Pancreas (tissue), 10 donors: Measurements from ENCODE around the gene TNFRSF21. TPM values are rescaled to one million over a fixed set of nuclear protein-coding genes. Genes with fewer than 3 reads are reported as not detected.
A peak's percentile ranks its signal among the peaks of the same experiment; 100 is the strongest.

Experiments
- ATAC-seq, 4 donors: fragments of 200-7000 bp; cut with Tn5 transposase; one replicate each; pipeline versions ENCODE4 v1.8.0 to v1.9.1; 2020; ENCODE audit warnings: mild to moderate bottlenecking in 4 of 4, moderate library complexity in 4 of 4
- DNase-seq, 6 donors: peaks; one replicate each; pipeline ENCODE4 v3.0.0-alpha.2; 2020
- FAIRE-seq: peaks from 2 replicates; lab custom pipeline; 2012; peaks lifted over from hg19 to GRCh38; lab: Jason Lieb, UNC
- H3K27ac ChIP-seq, 4 donors: fragments of 200-600 bp; sonication (generic); 1 replicate in 3 of 4; 2 replicates in 1 of 4; pipeline versions ENCODE4 v1.5.0 to v1.8.0; 2020
- H3K27me3 ChIP-seq, 4 donors: fragments of 200-600 bp; one replicate each; pipeline ENCODE4 v1.8.0; 2021
- H3K36me3 ChIP-seq, 3 donors: fragments of 200-600 bp; sonication (generic) in 1 of 3; one replicate each; pipeline versions ENCODE4 v1.5.0 to v1.8.0; 2020 to 2021
- H3K4me1 ChIP-seq, 3 donors: fragments of 200-600 bp; one replicate each; pipeline ENCODE4 v1.8.0; 2021
- H3K4me3 ChIP-seq, 4 donors: fragments of 200-600 bp; sonication (generic) in 2 of 4; one replicate each; pipeline versions ENCODE4 v1.5.0 to v1.8.0; 2020 to 2021
- H3K9me3 ChIP-seq, 4 donors: fragments of 200-600 bp; one replicate each; pipeline ENCODE4 v1.8.0; 2021
- WGBS, 2 donors: extraction: QIAGEN DNeasy Blood & Tissue Kit; methylation state at CpG; one replicate each; pipeline ENCODE4 v1.1.7; 2013; 5-methylcytosine and 5-hydroxymethylcytosine counted together
- intact Hi-C, 3 donors: fragments of 100-400 bp; cut with DNase I; formaldehyde crosslinking; loops; one replicate each; pipeline versions ENCODE4 v1.11.1 to v1.14.2; 2022
- polyA plus RNA-seq, 2 donors: library from polyadenylated mRNA; stranded (reverse); fragments of 200-250 nt; gene quantifications; one replicate each; pipeline ENCODE4 v1.2.3, GENCODE V29; 2013
- total RNA-seq, 6 donors: library from RNA; stranded (reverse); fragmentation: NEBNext Ultra II Directional in 4 of 6; extraction: Animal tissue kit (Norgen Biotek cat#: 25700) in 4 of 6; gene quantifications; one replicate each; pipeline versions ENCODE4 v1.2.1 to v1.2.4, GENCODE V29; 2021 to 2023
- TF ChIP-seq, protein P1 (sequence below), 4 donors: fragments of 200-600 bp; sonication (generic) in 3 of 4; IDR thresholded peaks; one replicate each; pipeline versions ENCODE4 v1.5.0 to v1.8.0; 2021; ENCODE audit warnings: antibody characterized with exemption in 4 of 4
- donor health status: healthy with polysubstance abuse.
- donor health status: DM: no; HTN: no; CAD: no; lungs with moderate emphysema.
- donor health status: DM: no; HTN: no; CAD: no.
- donor health status: control.
- donor health status: control.
- donor health status: Bipolar disorder and iron deficiency.
- donor health status: DM: yes; HTN: yes; CAD: no.
- donor health status: DM: no; HTN: no; CAD: no.
- donor health status: DM: no; HTN: no; CAD: no.
- donor health status: DM: yes; HTN: yes; CAD: no.

TNFRSF21 gene, protein sequence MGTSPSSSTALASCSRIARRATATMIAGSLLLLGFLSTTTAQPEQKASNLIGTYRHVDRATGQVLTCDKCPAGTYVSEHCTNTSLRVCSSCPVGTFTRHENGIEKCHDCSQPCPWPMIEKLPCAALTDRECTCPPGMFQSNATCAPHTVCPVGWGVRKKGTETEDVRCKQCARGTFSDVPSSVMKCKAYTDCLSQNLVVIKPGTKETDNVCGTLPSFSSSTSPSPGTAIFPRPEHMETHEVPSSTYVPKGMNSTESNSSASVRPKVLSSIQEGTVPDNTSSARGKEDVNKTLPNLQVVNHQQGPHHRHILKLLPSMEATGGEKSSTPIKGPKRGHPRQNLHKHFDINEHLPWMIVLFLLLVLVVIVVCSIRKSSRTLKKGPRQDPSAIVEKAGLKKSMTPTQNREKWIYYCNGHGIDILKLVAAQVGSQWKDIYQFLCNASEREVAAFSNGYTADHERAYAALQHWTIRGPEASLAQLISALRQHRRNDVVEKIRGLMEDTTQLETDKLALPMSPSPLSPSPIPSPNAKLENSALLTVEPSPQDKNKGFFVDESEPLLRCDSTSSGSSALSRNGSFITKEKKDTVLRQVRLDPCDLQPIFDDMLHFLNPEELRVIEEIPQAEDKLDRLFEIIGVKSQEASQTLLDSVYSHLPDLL
- total RNA-seq (10 to 100 TPM in 5 of 6 donors, 1 to 10 TPM in 1; 9.9 to 50.1 (median 15.8) TPM), polyA plus RNA-seq (10 to 100 TPM in 1 of 2 donors, 1 to 10 TPM in 1; 9.7 to 24.7 TPM)

DNA sequence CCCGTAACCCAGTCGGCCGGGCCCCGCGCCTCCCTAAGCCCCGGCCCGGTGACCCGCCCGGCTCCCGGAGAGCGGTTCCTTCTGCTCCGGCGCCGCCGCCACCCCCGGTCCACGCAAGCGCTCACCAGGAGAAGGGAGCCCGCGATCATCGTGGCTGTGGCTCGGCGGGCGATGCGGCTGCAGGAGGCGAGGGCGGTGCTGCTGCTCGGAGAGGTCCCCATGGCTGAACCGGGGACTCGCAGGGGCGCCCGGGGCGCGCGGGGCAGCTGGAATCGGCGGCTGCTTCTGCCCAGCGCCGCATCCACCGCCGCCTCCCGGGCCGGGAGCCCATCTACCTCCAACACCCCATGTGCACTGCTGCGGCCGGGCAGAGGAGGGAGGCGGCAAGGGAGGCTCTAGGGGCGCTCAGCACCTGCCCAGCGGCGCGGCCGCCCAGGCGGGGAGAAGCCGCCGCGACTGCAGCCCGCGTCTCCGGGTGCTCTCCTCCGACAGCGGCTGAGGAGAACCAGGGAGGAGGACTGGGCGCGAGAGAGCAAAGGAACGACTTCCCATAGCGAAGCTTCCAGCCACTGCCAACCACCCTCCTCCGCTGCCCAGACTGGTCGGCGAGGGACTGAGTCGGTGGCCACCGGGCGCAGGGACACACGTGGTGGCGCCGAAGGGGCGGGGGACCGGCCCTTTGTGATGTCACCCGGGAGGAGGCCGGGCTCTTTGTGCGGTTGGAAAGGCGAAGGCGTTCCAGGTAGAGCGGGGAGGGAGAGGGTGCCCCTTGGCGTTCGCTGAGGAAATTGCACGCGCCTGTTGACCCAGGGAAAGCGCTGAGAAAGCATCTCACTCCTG, at the start of gene TNFRSF21:
TSS of gene TNFRSF21 (minus strand) at position 615 of the 840 bp plus-strand sequence. CDS start at position 221, 394 bp downstream.
- peak within 1 kb of the TSS; percentile 23 to 79 (median 71) for H3K27ac ChIP-seq
- H3K9me3 ChIP-seq: no peaks in the 10 kb centered on the region
- ATAC-seq: peak; percentile 97 to 99 (median 98)
- H3K4me1 ChIP-seq: peaks cover 0 to 5% (median 0%) of the 10 kb centered on the region in 3 donors
- no peaks in the 10 kb centered on the region for H3K36me3 ChIP-seq
- peaks cover 0 to 5% (median 0%) of the 10 kb centered on the region in 4 donors for H3K27me3 ChIP-seq
- 0 to 1% methylated on average over 81 to 86 of the region's 86 CpGs for WGBS, 2 donors
- intact Hi-C loops: loop anchor here (5.0 to 10.0 kb wide), 4 partner anchors 65 to 215 kb away; no protein-coding TSS in a partner anchor
- DNase-seq: peak; percentile 92 to 97 (median 94)
- TF ChIP-seq, protein P1, sequence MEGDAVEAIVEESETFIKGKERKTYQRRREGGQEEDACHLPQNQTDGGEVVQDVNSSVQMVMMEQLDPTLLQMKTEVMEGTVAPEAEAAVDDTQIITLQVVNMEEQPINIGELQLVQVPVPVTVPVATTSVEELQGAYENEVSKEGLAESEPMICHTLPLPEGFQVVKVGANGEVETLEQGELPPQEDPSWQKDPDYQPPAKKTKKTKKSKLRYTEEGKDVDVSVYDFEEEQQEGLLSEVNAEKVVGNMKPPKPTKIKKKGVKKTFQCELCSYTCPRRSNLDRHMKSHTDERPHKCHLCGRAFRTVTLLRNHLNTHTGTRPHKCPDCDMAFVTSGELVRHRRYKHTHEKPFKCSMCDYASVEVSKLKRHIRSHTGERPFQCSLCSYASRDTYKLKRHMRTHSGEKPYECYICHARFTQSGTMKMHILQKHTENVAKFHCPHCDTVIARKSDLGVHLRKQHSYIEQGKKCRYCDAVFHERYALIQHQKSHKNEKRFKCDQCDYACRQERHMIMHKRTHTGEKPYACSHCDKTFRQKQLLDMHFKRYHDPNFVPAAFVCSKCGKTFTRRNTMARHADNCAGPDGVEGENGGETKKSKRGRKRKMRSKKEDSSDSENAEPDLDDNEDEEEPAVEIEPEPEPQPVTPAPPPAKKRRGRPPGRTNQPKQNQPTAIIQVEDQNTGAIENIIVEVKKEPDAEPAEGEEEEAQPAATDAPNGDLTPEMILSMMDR (IDR thresholded peaks at IDR 0.05): peak; percentile 87 to 95 (median 90)
- FAIRE-seq: peak; percentile 29
- H3K4me3 ChIP-seq: peak within 1 kb of the TSS; percentile 54 to 62 (median 55)

DNA sequence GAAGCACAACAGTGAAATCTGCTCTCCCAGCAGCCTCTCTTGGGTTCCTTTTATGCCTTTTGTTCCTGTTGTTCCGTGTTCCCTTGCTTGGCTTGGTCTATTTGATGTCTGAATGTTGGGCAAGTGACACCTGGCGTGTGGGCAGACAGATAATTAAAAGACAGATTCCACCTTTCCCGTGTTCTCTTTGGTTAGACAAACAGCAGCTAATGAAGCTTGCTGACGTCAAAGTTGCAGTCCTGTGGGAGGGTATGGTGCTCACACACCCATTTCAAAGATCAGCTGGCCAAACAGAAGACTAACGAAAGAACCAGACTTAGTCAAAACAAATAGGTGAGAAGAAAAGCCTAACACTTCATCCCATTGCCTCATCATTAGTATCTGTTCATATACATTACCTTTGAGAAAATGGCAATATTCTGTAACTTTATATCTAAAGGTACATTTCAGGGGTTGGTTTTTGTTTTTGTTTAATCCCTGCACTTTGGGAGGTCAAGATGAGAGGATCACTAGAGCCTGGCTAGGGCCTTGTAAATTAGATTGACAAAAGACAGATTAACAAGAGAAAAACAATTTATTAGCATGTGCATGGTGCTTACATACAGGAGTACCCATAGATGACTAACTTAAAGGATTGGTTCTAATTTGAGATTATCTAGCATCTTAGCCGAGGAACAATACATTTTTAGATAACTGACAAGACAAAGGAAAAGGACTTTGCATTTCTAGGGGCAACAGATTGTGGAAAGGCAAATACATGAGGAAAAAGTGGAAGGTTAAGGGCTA, 48.9 kb upstream of the TNFRSF21 start:
- intact Hi-C loops: no loop called here
- Histone ChIP-seq H3K36me3 (no peaks in the 10 kb centered on the region), H3K27ac (no peak overlapping the region), H3K4me3 (no peak overlapping the region), H3K4me1 (no peaks in the 10 kb centered on the region), H3K9me3 (no peaks in the 10 kb centered on the region), H3K27me3 (no peaks in the 10 kb centered on the region)
- peak in 1 of 4 donors; percentile 47 for ATAC-seq
- DNase-seq: no peak
- FAIRE-seq: no peak
- WGBS, 2 donors: 69% methylated on average over 6 of the region's 6 CpGs
- TF ChIP-seq, protein P1 (IDR thresholded peaks at IDR 0.05): no peak

DNA sequence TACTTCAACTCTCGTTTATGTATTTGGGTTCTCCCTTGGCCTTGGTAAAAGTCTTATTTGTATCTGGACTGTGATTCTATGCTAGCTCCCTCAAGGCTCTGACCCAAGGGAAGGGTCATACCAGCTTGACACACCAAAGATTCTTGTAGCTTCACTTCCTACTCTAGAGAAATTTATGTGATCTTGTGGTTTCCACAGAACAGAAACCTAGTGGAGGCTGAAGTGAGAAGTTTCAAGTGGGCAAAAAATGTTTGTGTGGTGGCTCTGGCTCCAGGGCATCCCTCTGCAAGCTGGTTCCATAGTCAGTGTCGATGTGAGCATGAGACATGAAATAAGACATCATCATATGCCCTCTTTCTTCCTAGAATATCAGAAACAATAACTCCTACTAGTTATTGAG, 48.1 kb upstream of the TNFRSF21 start:
- no peak overlapping the region for H3K27ac ChIP-seq
- 65 to 68% methylated on average over 2 of the region's 2 CpGs for WGBS, 2 donors
- TF ChIP-seq, protein P1 (IDR thresholded peaks at IDR 0.05): no peak

DNA sequence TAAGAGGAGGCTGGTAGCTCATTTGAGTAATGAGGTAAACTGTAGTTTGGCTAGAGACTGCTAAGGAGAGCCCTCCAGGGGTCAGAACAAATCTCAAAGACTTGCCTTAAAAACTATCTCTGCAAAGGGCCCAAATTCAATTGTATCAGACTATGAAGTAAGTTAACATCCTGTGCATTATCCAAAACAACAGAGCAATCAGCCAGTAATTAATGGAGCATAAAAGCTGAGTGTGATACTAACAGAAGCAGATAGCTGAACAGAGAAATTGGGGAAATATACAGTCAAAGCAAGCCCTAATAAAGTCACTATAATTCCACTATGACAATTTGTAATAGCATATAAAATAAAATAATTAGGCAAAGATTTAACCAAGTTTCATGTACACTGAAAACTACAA, 45.8 kb upstream of the TNFRSF21 start:
- no peak for ATAC-seq
- H3K27ac ChIP-seq: no peak overlapping the region
- DNase-seq: no peak
- no peaks in the 10 kb centered on the region for H3K36me3 ChIP-seq
- TF ChIP-seq, protein P1 (IDR thresholded peaks at IDR 0.05): no peak
- intact Hi-C loops: no loop called here
- no peak for FAIRE-seq
- H3K4me1 ChIP-seq: no peaks in the 10 kb centered on the region
- H3K27me3 ChIP-seq: no peaks in the 10 kb centered on the region
- no peak overlapping the region for H3K4me3 ChIP-seq
- no peaks in the 10 kb centered on the region for H3K9me3 ChIP-seq

More for the DNA sequence above, 48.1 kb upstream of the TNFRSF21 start:
- no peak for FAIRE-seq
- Histone ChIP-seq H3K27me3 (no peaks in the 10 kb centered on the region), H3K4me1 (no peaks in the 10 kb centered on the region), H3K36me3 (no peaks in the 10 kb centered on the region), H3K4me3 (no peak overlapping the region), H3K9me3 (no peaks in the 10 kb centered on the region)
- intact Hi-C loops: no loop called here
- no peak for DNase-seq
- ATAC-seq: no peak
